Transverse colon (tissue), 3 donors: ENCODE results near the gene FBF1.

Experiments
- EP300 ChIP-seq: sonication (generic); formaldehyde crosslinking; IDR thresholded peaks from one replicate; pipeline ENCODE4 v1.6.1; 2017; ENCODE audit warnings: antibody characterized with exemption, low read depth
- TF ChIP-seq, protein P1 (sequence below), 5 experiments: fragments of 200-600 bp in 3 of 5; fragments of 450-650 bp in 2 of 5; sonication (generic) in 3 of 5; IDR thresholded peaks; 1 replicate in 2 of 5; 2 replicates in 3 of 5; pipeline ENCODE4 v1.5.1; 2016 to 2017; ENCODE audit warnings: antibody characterized with exemption in 5 of 5, inconsistent platforms in 3 of 5, mild to moderate bottlenecking in 2 of 5, moderate library complexity in 1 of 5

DNA sequence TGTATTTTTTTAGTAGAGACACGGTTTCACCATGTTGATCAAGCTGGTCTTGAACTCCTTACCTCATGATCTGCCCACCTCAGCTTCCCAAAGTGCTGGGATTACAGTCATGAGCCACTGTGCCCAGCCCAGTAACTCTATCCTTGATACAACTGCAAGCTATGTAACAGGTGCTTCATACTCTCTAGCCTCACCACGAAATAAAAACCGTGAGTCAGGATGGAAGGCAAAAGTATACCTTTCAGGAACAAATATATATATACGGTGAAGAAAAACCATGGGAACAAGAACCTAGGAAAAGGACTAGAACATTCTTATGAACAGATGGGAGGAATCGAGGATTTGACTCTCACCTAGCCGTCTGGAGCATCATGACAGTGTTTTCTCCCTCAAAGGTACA, 9.6 kb upstream of the FBF1 start:
- TF ChIP-seq, protein P1, sequence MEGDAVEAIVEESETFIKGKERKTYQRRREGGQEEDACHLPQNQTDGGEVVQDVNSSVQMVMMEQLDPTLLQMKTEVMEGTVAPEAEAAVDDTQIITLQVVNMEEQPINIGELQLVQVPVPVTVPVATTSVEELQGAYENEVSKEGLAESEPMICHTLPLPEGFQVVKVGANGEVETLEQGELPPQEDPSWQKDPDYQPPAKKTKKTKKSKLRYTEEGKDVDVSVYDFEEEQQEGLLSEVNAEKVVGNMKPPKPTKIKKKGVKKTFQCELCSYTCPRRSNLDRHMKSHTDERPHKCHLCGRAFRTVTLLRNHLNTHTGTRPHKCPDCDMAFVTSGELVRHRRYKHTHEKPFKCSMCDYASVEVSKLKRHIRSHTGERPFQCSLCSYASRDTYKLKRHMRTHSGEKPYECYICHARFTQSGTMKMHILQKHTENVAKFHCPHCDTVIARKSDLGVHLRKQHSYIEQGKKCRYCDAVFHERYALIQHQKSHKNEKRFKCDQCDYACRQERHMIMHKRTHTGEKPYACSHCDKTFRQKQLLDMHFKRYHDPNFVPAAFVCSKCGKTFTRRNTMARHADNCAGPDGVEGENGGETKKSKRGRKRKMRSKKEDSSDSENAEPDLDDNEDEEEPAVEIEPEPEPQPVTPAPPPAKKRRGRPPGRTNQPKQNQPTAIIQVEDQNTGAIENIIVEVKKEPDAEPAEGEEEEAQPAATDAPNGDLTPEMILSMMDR (IDR thresholded peaks at IDR 0.05), result no peak
- TF ChIP-seq EP300, result no peak
